Stimulated activated CD4-positive, alpha-beta T cell treated with anti-CD3 and anti-CD28 coated beads, Interleukin-1b, Interleukin-23, amount 100 ng/mL, for 48 hours (primary cell): Measurements from ENCODE around the gene NUTM2E.
"Not testable (repeated sequence)": the region's sequence is repeated elsewhere in the genome, so short reads cannot be mapped to it uniquely, and the experiment has no call there.

ENCODE experiments used
- DNase-seq: peaks from one replicate; pipeline ENCODE4 v3.0.0-alpha.2; 2020

Gene NUTM2E

GRCh38 chr10:79866903-79867551 lies 40.5 kb downstream of the NUTM2E start:
- DNase-seq = not testable (repeated sequence)

GRCh38 chr10:79868023-79868422 lies 41.5 kb downstream of the NUTM2E start:
- not testable (repeated sequence) for DNase-seq

- peak; percentile 23 for DNase-seq
Measured at GRCh38 chr10:79869439-79870097, 43.0 kb downstream of the NUTM2E start.

GRCh38 chr10:79871729-79872128 lies 45.2 kb downstream of the NUTM2E start:
- DNase-seq = not testable (repeated sequence)
